Sigmoid colon (tissue), 3 donors: ENCODE results near the gene CHRNA9.

Experiments
- POLR2A ChIP-seq, 2 donors: fragments of 450-650 bp; IDR thresholded peaks; one replicate each; pipeline ENCODE4 v1.6.1; 2016; ENCODE audit warnings: antibody characterized with exemption in 2 of 2, mild to moderate bottlenecking in 2 of 2, moderate library complexity in 2 of 2
- TF ChIP-seq, protein P1 (sequence below), 4 experiments: fragments of 450-650 bp in 3 of 4; fragments of 200-600 bp in 1 of 4; IDR thresholded peaks; one replicate each; pipeline ENCODE4 v1.5.1; 2016 to 2019; ENCODE audit warnings: antibody characterized with exemption in 4 of 4, mild to moderate bottlenecking in 3 of 4, moderate library complexity in 2 of 4

- TF ChIP-seq, protein P1, sequence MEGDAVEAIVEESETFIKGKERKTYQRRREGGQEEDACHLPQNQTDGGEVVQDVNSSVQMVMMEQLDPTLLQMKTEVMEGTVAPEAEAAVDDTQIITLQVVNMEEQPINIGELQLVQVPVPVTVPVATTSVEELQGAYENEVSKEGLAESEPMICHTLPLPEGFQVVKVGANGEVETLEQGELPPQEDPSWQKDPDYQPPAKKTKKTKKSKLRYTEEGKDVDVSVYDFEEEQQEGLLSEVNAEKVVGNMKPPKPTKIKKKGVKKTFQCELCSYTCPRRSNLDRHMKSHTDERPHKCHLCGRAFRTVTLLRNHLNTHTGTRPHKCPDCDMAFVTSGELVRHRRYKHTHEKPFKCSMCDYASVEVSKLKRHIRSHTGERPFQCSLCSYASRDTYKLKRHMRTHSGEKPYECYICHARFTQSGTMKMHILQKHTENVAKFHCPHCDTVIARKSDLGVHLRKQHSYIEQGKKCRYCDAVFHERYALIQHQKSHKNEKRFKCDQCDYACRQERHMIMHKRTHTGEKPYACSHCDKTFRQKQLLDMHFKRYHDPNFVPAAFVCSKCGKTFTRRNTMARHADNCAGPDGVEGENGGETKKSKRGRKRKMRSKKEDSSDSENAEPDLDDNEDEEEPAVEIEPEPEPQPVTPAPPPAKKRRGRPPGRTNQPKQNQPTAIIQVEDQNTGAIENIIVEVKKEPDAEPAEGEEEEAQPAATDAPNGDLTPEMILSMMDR (IDR thresholded peaks at IDR 0.05), result no peak
- TF ChIP-seq POLR2A (IDR thresholded peaks at IDR 0.05), result no peak
Measured at GRCh38 chr4:40306976-40307375, 28.2 kb upstream of the CHRNA9 start.
